HG03025 (cell line): ENCODE data around the gene BCL2.

ENCODE experiments used
- ATAC-seq: cut with Tn5 transposase; IDR thresholded peaks from one replicate; pipeline ENCODE4 v1.9.1; 2021; ENCODE audit warnings: mild to moderate bottlenecking, moderate library complexity; ENCODE audit not compliant: unreplicated experiment, low FRiP score

BCL2 gene

DNA sequence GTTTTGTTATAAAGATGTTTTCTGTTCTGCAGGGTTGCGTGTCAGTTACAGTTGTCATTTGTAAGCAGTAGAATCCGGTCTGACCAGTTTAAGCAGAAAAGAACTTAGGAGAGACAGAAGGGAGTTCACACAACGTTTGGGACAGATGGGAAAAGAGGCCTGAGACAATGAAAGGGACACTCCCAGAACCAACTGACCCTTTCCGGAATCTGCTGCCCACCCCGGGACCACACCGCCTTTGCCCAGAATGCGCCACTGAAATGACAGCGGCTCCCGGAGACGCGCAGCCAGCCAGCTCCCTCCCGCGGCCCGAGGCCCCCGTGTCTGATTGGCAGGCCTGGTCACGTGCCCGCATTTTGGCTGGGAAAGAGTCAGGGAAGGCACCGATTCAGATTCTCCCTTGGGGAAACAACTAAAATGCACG is 244.6 kb downstream of the BCL2 start:
- ATAC-seq: no peak

DNA sequence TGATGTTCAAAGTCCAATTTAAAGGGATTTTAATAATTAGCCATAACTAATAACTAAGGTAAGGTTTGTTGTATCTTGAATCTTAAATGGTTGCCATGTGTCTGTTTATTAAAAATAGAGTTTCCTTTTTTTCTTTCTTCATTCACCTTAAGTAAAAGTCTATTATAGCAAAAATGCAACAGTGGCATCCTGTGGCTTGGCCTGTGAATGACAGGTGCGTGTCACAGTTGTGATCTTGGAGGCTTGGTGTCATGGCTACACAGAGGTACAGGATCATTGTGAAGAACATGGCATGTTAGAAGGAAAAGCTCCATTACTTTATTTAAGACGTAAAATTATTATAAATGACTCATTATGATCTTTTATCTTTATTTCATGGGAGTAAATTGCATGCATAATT is 246.1 kb downstream of the BCL2 start:
- no peak for ATAC-seq
